Hindlimb muscle (tissue), 1 donor: ENCODE results near the gene TRAK1. TPM values are rescaled to one million over a fixed set of nuclear protein-coding genes. Genes with fewer than 3 reads are reported as not detected.
A peak's percentile ranks its signal among the peaks of the same experiment; 100 is the strongest.
"Not testable (repeated sequence)": the region's sequence is repeated elsewhere in the genome, so short reads cannot be mapped to it uniquely, and the experiment has no call there.

ENCODE experiments used
- DNase-seq: peaks from one replicate; pipeline ENCODE4 v3.0.0-alpha.2; 2013
- polyA plus RNA-seq: library from polyadenylated mRNA; unstranded; fragments of 120-200 nt; gene quantifications from one replicate; pipeline ENCODE4 v1.2.1, GENCODE V29; 2013; ENCODE audit not compliant: insufficient read length

The TRAK1 gene, protein sequence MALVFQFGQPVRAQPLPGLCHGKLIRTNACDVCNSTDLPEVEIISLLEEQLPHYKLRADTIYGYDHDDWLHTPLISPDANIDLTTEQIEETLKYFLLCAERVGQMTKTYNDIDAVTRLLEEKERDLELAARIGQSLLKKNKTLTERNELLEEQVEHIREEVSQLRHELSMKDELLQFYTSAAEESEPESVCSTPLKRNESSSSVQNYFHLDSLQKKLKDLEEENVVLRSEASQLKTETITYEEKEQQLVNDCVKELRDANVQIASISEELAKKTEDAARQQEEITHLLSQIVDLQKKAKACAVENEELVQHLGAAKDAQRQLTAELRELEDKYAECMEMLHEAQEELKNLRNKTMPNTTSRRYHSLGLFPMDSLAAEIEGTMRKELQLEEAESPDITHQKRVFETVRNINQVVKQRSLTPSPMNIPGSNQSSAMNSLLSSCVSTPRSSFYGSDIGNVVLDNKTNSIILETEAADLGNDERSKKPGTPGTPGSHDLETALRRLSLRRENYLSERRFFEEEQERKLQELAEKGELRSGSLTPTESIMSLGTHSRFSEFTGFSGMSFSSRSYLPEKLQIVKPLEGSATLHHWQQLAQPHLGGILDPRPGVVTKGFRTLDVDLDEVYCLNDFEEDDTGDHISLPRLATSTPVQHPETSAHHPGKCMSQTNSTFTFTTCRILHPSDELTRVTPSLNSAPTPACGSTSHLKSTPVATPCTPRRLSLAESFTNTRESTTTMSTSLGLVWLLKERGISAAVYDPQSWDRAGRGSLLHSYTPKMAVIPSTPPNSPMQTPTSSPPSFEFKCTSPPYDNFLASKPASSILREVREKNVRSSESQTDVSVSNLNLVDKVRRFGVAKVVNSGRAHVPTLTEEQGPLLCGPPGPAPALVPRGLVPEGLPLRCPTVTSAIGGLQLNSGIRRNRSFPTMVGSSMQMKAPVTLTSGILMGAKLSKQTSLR
- 87.5 TPM for polyA plus RNA-seq

DNA sequence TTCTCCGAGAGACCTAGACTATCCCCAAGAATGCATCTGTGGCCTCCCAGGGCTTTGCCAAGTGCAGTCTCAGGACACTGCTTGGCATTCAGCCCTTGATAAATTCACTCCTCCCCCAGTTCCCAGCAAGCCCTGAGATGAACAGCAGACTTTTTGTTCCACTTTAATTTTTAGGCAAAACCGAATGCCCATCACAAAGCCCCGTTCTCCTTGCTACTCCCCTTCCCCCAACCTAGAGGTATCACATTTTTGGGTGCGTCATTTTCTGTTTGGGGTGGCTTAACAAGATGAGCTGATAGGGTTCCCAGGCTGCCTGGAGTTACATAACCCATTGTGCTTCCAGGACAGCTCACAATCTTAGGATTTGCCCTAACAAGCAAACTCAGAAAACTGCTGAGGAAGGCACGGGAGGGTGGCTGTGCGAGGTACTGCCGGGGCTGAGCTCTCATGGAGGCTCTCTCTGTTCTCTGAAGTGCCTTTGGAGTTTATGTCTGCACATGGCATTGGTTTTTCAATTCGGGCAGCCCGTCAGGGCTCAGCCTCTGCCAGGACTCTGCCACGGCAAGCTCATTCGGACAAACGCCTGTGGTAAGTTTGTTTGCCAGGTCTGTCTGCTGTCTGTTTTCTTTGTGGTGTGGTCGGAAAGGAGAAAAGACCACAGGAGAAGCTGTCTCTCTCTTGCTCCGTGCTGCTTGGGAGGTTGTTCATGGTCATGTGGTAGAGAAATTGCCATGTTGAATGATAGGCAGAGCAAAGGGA, at the start of gene TRAK1:
Gene TRAK1 (plus strand): TSS at position 385 of the 759 bp plus-strand sequence. CDS start 113 bp downstream, at position 498.
- no peak for DNase-seq

DNA sequence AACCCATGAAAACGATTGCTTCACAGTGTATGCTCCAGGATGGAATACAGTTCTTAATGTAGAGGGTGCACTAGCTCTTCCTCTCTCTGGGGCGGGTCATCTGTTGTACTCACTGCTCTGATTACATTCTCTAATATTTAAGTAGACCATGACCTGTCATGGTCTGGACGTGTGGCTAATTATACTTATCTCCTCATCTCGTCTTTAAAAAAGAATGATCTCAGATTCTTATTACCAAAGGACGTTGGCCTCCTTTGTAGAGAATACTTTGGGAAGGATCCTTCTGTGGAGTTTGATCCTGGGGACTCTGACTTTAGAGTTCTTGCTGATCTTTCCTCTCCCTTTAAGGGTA, 48.4 kb upstream of the TRAK1 start:
- no peak for DNase-seq

DNA sequence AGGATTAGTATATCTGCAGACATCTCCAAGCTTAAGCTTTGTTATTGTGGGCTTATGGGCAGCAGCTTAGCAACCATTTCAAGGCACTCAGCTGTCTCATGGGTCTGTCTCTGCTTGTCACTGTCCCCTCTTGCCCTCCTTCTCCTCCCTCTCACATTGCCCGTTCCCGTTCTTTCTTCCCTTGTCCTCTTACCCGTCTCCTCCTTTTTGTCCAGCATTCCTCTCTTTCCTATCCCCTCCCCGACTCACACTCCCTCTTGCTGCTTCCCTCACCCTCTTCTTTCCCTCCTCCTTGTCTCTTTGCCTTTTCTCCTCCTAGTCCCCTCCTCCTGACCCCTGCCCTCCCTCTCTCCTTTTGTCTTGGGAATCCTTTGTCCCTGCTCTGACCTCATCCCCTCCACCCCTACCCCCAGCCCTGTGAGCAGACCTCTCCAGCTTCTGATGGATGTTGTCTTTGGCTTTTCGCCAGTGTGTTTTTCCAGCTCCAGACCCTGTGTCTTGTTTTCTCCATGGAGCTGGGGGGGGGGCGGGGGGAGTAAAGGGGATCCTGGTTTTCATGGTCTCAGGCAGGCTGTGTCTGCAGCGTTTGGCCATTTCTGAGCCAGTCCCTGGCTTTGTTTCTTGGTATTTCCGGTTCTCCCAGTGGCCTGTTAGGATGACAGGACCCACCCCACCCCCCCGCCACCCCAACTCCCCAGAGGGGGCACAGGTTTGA, 47.9 kb upstream of the TRAK1 start:
- DNase-seq: peak; percentile 73

DNA sequence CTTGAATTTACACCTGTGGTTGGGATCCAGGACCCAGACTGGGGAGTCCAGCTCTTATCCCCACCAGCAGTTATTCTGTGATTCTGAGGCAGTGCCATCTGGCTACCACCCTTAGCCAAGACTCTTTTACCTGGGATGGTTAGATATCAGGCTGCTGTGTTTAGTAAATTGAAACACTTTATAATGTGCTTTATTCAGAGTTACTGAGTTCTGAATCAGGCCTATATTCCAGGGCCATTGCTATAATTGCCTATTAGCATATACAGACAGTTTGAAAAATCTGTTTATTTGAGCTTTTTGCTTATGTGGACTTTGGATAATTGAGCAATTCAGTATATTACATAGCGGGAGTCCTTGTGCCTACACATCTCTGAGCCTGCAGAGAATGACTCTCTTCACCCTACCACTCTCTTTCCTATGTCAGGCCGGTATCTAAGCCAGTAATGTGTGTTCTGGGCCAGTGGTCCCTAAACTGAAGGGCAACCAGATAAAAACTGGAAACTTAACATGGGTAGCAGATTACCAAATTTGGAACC, 45.4 kb upstream of the TRAK1 start:
- DNase-seq: no peak

DNA sequence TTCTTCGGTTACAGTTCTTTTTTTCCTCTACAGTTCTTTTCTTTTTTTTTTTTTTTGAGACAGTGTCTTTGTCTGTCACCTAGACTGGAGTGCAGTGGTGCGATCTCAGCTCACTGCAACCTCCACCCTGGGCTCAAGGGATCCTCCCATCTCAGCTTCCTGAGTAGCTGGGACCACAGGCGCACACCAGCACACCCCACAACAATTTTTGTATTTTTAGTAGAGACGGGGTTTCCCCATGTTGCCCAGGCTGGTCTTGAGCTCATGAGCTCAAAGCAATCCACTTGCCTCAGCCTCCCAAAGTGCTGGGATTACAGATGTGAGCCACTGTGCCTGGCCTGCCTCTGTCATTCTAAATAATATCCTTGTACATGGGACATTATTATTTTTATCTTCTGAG, 42.6 kb upstream of the TRAK1 start:
- not testable (repeated sequence) for DNase-seq

DNA sequence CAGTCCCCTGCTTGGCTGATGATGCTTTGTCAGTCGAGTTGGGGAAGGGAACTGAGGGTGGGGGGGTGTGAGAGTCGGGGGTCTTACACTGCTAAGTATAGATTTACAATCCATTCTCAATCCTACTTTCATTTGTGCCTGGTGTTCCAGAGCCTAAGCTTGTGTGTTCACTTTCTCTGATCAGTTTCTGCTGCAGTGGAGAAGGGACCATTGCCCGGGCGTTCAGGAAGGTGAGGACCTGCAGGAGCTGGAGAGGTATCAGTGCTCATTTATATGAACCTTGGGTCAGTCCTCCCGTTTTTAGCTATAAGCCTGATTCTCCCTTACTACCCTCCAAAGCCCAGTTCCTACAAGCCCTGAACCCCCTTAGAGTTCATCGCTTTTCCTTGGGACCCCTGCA, 41.0 kb upstream of the TRAK1 start:
- no peak for DNase-seq

DNA sequence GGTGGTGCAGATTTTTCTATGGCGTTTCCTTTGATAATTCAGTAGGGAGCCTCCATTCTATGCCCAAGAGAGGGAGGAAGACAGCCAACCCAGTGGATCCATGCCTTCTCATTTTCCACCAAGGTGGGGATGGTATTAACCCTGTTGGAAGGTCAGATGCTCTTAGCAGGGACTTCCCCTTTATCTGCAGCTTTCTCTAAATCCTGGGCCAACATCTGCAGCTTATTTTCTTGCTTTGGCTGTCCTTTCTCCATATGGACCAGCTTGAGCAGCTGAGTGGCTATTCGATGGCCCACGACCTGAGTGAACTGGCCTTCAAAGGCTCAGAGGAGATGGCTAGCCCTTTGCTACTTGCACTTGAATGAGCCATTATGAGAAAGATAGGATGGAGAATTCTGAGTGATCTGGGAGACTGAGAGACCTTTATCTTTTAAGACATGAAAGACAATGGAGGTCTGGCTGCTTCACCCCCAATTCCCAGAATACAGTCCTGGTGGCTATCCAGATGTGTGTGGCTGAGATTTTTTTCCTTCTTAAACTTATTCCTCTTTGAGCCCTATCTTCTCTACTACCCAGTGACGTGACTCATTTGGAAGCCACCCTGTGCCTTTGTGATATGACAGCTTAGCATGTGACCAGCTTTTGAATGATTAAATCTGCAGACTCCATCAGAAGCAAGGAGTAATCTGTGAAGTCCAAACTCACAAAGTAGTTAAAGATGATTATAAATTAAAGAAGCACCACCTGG, 39.6 kb upstream of the TRAK1 start:
- DNase-seq: no peak

DNA sequence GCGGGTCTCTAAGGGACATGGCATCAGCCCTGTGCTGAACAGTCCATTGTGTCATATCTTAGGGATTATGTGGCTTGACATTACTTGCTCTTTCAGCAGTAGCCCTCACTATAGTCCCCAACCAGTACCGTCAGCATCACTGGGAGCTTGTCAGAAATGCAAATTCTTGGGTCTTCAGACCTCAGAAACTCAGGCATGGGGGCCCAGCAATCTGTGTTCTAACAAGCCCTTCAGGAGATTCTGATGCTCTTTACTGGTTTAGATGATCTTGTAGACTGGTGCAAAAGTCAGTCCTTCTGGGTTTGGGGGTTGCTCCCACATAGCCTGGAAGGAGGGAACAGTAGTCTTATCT, 39.0 kb upstream of the TRAK1 start:
- DNase-seq: no peak

DNA sequence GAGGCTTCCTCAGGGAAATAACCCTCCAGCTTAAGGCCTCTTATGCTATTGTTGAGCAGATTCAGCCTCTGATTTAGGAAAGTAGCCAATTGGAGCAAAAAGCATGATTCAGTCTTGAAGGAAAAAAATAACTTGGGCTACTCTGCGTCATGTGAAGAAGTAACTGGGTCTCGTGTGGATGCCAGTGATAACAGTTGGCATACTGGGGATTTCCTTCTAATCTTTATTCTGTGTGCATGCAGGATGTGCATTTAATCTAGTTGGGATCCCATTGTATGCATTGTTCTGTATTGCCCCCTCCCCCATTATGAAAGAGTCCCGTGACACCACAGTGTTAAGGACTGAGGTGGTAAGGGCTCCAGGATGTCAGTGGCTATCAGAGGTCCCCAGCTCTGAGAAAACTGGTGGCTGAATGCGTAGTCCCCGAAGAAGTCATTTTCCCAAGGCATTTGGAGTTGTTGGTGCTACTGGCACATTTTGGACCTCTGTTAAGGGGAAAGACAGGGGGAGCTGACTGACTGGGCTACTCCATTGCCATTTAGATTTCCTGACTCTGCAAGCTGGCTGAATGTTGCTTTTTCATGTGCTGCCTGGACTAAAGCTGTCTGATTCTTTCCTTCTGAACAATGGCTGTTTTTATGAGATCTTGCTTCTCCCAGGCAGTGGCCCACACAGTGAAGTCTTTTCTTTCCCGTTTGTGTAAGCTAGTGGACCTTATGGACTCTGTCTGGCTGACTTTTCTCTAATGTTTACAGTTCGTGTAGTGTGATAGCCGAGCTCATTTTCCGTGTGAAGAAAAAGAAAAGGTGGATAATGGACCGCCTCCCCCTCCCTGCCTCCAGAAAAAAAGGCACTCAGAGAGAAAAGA, 38.4 kb upstream of the TRAK1 start:
- no peak for DNase-seq

DNA sequence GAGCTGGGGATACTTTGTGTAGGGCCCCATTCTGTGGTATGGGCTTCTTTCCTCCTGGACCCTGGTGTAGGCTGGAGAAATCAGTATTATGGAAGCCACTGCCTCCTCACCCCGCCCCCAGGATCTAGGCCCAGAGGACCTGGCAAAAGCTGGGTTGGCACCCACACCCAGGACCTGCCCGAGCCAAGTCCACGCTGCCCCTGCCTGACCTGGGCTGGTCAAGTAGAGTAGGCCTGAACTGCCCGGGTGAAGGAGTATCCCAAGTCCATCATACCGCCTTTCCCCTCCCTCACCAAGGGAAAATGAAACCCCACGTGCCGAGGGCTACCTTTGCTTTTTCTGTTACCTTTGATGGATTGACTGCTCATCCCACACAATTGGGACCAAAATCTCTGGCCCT, 37.7 kb upstream of the TRAK1 start:
- no peak for DNase-seq

DNA sequence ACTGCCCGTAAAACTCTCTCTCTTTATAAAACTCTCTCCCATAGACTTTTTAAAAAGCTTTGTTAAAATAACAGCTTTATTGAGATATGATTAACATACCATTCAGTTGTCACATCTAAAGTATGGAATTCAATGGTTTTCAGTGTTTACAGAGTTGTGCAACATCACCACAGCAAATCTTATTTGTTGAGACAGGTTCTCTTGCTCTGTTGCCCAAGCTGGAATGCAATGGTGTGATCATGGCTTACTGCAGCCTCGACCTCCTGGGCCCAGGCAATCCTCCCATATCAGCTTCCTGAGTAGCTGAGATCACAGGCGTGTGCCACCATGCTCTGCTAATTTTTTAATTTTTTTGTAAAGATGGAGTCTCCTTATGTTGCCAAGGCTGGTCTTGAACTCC, 35.9 kb upstream of the TRAK1 start:
- DNase-seq: no peak

DNA sequence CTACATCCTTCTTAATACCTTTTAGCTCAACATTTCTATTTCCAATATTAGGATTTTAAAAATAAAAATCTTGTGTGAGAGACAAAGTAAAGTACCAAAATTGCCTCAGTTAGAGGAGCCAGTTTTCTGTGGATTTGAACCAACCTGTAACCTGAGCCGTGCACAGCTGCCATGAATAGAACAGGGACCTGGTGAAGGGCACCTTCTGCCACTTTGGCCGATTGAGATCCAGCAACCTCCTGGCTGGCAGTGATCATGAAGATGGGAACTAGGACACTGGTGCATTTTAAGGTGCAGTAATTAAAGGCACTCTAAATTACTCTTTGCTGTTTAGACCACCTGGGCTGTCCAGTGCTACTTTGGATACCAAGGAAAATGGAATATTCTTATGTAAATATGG, 34.3 kb upstream of the TRAK1 start:
- DNase-seq: no peak

DNA sequence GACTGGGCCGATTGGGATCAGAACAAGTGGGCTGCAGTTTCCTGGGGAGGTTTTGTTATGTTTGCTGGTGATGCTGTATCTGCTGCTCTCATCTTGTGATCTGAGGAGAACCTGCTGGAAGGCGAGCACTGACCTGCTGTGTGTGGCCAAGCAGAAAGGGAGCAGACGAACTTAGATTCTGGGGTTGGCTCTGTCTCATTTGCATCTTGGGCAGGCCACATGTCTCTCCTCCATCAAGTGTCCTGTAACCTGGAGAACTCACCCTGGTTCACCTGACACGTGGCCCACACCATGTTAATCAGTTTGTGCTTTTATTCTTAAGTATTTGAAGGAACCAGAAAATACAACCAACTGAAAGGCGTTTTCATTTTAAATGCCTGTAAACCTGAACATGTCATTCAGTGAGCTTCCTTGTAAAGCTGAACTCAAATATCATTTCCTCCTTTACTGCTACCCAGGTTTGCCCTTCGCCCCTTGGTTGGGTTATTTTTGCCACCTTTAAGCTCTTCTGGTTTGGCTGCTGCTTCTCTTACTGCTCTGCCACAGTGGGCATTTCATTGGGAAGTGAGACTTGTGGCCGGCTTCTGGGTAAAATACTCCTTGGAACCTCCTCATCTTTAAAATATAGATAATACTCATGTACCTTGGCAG, 33.5 kb upstream of the TRAK1 start:
- DNase-seq: no peak

DNA sequence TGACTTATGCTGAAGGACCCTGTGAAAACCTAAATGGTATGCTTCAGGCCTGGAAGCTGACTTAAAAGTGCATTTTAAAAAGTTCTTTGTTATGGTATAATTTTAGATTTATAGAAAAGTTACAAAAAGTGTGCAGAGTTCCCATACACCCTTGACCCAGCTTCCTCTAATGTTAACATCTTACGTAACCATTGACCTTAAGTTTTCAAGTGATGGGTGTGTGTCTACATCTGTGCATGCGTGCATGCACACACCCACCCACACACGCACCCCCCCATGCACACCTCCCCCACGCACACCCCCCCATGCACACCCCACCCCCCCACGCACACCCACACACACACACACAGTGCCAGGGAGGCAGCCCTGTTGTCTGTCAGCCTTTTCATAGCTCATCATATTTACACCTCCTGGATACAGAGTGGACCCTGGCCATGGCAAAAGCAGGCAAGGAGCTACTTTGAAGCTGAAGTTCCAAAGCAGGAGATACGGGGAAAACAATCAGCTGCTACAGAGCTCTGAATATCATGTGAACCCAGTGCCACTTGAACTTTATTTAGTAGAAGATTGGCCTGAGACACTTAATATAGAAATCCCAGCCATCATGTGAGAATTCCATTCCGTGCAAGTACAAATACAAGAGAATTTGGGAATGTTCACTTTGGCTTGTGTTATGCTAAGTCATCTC, 30.0 kb upstream of the TRAK1 start:
- no peak for DNase-seq

DNA sequence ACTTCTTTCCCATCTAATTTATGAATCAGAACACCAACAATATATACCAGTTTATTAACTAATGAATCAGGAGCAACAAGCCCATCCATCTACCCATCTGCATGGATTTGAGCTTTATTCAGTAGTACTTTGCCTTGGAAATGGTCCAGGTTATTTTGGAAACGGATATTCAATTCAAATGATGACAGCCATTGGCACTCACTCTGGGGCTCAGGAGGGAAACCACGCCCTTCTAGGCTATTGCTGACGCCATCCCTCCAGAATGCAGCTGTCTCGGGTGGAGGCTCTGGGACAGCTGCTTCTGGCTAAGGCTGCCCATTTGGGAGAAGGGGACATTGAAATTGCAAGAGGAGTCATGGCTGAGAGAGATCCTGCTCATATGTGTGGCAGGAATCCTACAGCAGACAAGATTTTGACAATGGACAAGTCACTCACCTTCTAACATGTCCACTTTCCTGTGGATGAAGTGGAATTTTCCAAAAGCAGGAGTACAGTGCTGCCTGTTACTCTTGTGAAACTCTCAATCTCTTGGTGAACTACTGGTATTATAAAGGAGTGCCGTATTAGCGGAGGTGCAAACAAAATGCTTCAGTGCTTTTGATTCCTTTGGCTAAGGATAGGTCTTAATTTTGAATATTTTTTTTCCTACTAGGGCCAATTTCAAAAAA, 29.3 kb upstream of the TRAK1 start:
- DNase-seq: peak; percentile 83

DNA sequence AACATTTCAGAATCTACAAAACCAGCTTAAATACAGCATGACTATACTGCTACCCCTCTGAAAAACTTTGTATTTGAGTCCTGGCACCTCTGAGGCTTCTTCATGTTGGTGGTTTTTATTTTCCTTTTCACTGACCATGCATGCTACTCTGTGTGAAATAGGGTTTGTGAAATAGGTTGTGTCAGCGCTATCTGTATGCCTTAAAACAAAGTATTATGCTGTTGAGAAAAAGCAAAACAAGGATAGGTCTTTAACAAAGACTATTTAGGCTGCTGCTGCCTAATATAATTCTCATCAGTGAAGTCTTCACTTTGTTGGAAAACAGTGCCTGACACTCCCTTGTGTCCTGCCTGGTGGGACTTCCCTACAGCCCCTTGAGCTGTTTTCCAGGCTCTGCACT, 28.7 kb upstream of the TRAK1 start:
- no peak for DNase-seq

DNA sequence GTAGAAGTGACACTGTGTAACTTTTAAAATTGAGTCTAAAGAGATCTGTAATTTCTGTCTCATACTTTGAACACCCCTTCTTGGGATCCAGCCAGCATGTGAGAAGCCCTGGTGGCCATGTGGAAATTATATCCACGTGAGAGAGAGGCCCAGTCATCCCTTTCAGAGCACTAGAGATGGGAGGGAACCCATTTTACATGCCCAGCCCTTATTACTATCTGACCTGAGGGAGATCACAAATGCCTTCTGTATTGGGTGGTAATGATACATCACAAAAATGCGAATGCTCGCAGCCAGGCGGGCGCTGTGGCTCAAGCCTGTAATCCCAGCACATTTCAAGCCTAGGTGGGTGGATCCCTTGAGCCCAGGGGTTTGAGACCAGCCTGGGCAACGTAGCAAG, 27.3 kb upstream of the TRAK1 start:
- DNase-seq: no peak

DNA sequence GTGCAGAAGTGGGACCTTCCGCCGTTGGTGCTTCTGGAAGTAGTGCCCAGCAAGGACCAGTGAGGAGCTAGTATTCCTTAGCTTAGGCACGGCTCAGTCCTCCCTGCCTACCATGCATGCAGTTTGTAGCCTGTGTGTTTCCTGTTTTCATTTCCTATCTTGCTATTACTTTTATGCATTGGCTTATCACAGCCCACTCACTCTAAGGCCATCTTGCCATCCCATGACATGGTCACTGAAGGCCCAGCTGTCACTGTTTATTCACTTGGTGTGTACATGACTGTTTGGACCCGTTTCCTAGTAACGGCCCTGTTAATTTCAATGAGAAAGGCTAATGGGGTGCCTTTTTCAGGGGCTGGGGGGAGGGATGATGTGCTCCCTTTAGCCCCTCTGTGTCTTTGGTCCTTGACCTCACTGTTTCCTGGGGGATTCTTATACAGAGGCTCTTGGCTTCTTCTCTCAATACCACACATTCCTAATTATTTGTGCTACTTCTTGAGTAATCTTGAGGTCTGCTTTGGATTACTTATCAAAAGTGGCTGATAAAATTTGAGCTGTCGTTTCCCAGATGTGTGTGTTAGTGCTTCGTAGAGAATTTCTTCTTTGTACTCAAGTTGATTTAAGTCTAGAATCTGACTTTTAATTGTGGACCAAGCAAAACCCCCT, 24.5 kb upstream of the TRAK1 start:
- no peak for DNase-seq
